Body of pancreas (tissue), 4 donors: ENCODE measurements around the gene EPHB1. TPM values are rescaled to one million over a fixed set of nuclear protein-coding genes. Genes with fewer than 3 reads are reported as not detected.
"Not testable (repeated sequence)": the region's sequence is repeated elsewhere in the genome, so short reads cannot be mapped to it uniquely, and the experiment has no call there.

Source experiments
- ATAC-seq: fragments of 150-250 bp; one replicate; pipeline ENCODE4 v1.9.1; 2016
- DNase-seq, 4 donors: peaks; one replicate each; pipeline ENCODE4 v3.0.0-alpha.2; 2019
- H3K27ac ChIP-seq, 4 donors: fragments of 200-600 bp; sonication (generic); 1 replicate in 3 of 4; 2 replicates in 1 of 4; pipeline versions ENCODE4 v1.5.1 to v1.6.1; 2016 to 2019; ENCODE audit warnings: mild to moderate bottlenecking in 1 of 4, mixed read lengths in 1 of 4, moderate library complexity in 1 of 4
- H3K27me3 ChIP-seq, 2 donors: fragments of 200-600 bp; sonication (generic); one replicate each; pipeline ENCODE4 v1.6.0; 2016; ENCODE audit warnings: mild to moderate bottlenecking in 1 of 2
- H3K36me3 ChIP-seq, 2 donors: fragments of 200-600 bp; sonication (generic); replicated peaks in 1 of 2; 2 replicates each; pipeline ENCODE4 v1.5.1; 2016; ENCODE audit warnings: low read depth in 2 of 2; ENCODE audit not compliant: insufficient read depth in 1 of 2
- H3K4me1 ChIP-seq: fragments of 200-600 bp; sonication (generic); one replicate; pipeline ENCODE4 v1.6.0; 2016
- H3K4me3 ChIP-seq, 2 donors: fragments of 200-600 bp; sonication (generic); 1 replicate in 1 of 2; 2 replicates in 1 of 2; pipeline ENCODE4 v1.5.1; 2016 to 2019
- H3K9me3 ChIP-seq, 3 donors: fragments of 200-600 bp; sonication (generic); 1 replicate in 2 of 3; 2 replicates in 1 of 3; pipeline ENCODE4 v1.5.1; 2016
- CTCF ChIP-seq, 7 experiments: fragments of 450-650 bp in 4 of 7; fragments of 200-600 bp in 3 of 7; sonication (generic) in 3 of 7; IDR thresholded peaks; one replicate each; pipeline ENCODE4 v1.5.1; 2016 to 2019; ENCODE audit warnings: antibody characterized with exemption in 7 of 7
- POLR2A ChIP-seq, 3 donors: fragments of 450-650 bp; IDR thresholded peaks; one replicate each; pipeline ENCODE4 v1.6.1; 2016; ENCODE audit warnings: antibody characterized with exemption in 3 of 3, mild to moderate bottlenecking in 2 of 3
- WGBS, 2 donors: methylation state at CpG; one replicate each; pipeline ENCODE4 v1.1.5; 2017; 5-methylcytosine and 5-hydroxymethylcytosine counted together
- intact Hi-C: fragments of 100-400 bp; cut with DNase I; formaldehyde crosslinking; loops from one replicate; pipeline ENCODE4 v1.15.1; 2023
- total RNA-seq, 2 donors: library from RNA; depleted of rRNA; stranded (reverse); fragments of >200 nt; gene quantifications; one replicate each; pipeline ENCODE4 v1.1.0, GENCODE V29; 2016

EPHB1 gene
- total RNA-seq, 2 donors from 2014 or later = 1.3 TPM; not detected in 1

GRCh38 chr3:134998855-134999254 lies 203.8 kb downstream of the EPHB1 start:
- H3K27ac ChIP-seq = no peak overlapping the region
- ATAC-seq (no peak), DNase-seq (no peak)
- no peaks in the 10 kb centered on the region for H3K36me3 ChIP-seq
- intact Hi-C loops = no loop called here
- no peaks in the 10 kb centered on the region for H3K9me3 ChIP-seq
- no peaks in the 10 kb centered on the region for H3K27me3 ChIP-seq
- no peaks in the 10 kb centered on the region for H3K4me1 ChIP-seq
- no peak overlapping the region for H3K4me3 ChIP-seq
- 53 to 55% methylated on average over 3 of the region's 3 CpGs for WGBS, 2 donors
- no peak for TF ChIP-seq CTCF (IDR thresholded peaks at IDR 0.05)
- no peak for TF ChIP-seq POLR2A (IDR thresholded peaks at IDR 0.05)

- H3K27me3 ChIP-seq = no peaks in the 10 kb centered on the region
- ATAC-seq = no peak
- no peak for TF ChIP-seq POLR2A (IDR thresholded peaks at IDR 0.05)
- H3K4me3 ChIP-seq = no peak overlapping the region
- H3K27ac ChIP-seq = no peak overlapping the region
- H3K4me1 ChIP-seq = no peaks in the 10 kb centered on the region
- no peaks in the 10 kb centered on the region for H3K36me3 ChIP-seq
- no peak for DNase-seq
- H3K9me3 ChIP-seq = no peaks in the 10 kb centered on the region
- 28 to 35% methylated on average over 4 of the region's 4 CpGs for WGBS, 2 donors
- intact Hi-C loops = no loop called here
Observed at GRCh38 chr3:135000465-135000864, 205.4 kb downstream of the EPHB1 start.

- intact Hi-C loops, ATAC-seq: not testable (repeated sequence)
- WGBS, 2 donors = 86 to 93% methylated on average over 11 to 17 of the region's 19 CpGs
Observed at GRCh38 chr3:135005616-135006015, 210.6 kb downstream of the EPHB1 start.

GRCh38 chr3:135007607-135008006 lies 212.5 kb downstream of the EPHB1 start:
- 51 to 54% methylated on average over 7 of the region's 7 CpGs for WGBS, 2 donors
- intact Hi-C loops = no loop called here
- no peak overlapping the region for H3K4me3 ChIP-seq
- H3K4me1 ChIP-seq = no peaks in the 10 kb centered on the region
- H3K27me3 ChIP-seq = no peaks in the 10 kb centered on the region
- DNase-seq (no peak), ATAC-seq (no peak)
- no peak overlapping the region for H3K27ac ChIP-seq
- H3K36me3 ChIP-seq = no peaks in the 10 kb centered on the region
- TF ChIP-seq CTCF (IDR thresholded peaks at IDR 0.05) = no peak
- no peak for TF ChIP-seq POLR2A (IDR thresholded peaks at IDR 0.05)
- H3K9me3 ChIP-seq = no peaks in the 10 kb centered on the region

More at GRCh38 chr3:135005616-135006015, 210.6 kb downstream of the EPHB1 start:
- not testable (repeated sequence) for H3K36me3 ChIP-seq, H3K4me1 ChIP-seq, H3K27me3 ChIP-seq, H3K4me3 ChIP-seq, DNase-seq, H3K27ac ChIP-seq, H3K9me3 ChIP-seq

DNA sequence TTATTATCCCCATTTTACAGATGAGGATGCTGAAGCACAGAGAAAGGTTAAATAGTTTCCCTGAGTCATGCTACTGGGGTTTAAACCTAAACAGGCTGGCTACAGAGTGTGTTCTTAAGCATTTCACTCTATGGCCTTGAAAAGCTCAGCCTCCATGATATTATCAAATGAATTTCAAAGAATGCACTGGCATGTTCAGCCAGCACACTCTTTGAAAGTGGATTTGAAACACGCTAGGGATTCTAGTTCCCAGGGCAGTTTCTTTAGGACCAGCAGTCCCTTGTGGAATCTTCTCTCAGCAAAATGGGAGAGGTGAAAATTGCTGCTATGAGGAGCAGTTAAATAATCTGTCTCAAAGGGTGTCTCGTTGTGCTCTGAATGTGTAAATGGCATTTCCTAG lies 213.3 kb downstream of the EPHB1 start:
- TF ChIP-seq CTCF (IDR thresholded peaks at IDR 0.05) (no peak), POLR2A (IDR thresholded peaks at IDR 0.05) (no peak)
- ATAC-seq = no peak
- no peak overlapping the region for H3K4me3 ChIP-seq
- H3K9me3 ChIP-seq = no peaks in the 10 kb centered on the region
- DNase-seq = no peak
- WGBS, 2 donors = 74 to 85% methylated on average over 2 of the region's 2 CpGs
- H3K36me3 ChIP-seq = no peaks in the 10 kb centered on the region
- H3K4me1 ChIP-seq = no peaks in the 10 kb centered on the region
- intact Hi-C loops = no loop called here
- H3K27ac ChIP-seq = no peak overlapping the region
- H3K27me3 ChIP-seq = no peaks in the 10 kb centered on the region

- Histone ChIP-seq H3K9me3 (no peaks in the 10 kb centered on the region), H3K36me3 (no peaks in the 10 kb centered on the region), H3K27me3 (no peaks in the 10 kb centered on the region), H3K27ac (no peak overlapping the region), H3K4me3 (no peak overlapping the region), H3K4me1 (no peaks in the 10 kb centered on the region)
- no peak for TF ChIP-seq CTCF (IDR thresholded peaks at IDR 0.05)
- DNase-seq (no peak), ATAC-seq (no peak)
- intact Hi-C loops = no loop called here
- 79 to 87% methylated on average over 2 of the region's 2 CpGs for WGBS, 2 donors
Observed at GRCh38 chr3:135009014-135009413, 214.0 kb downstream of the EPHB1 start.
